SK-N-SH treated with all-trans-retinoic acid at 6 μM for 48 hours (cell line): ENCODE data around the gene REC114.

ENCODE experiments used
- CSRNP3 ChIP-seq: fragments of 250-450 bp; sonication (Bioruptor Pico); IDR thresholded peaks from 2 replicates; pipeline ENCODE4 v1.5.1; 2021; ENCODE audit warnings: mild to moderate bottlenecking, moderate library complexity
- ESRRG ChIP-seq: fragments of 250-450 bp; sonication (Bioruptor Pico); IDR thresholded peaks from 2 replicates; pipeline ENCODE4 v1.6.1; 2021; ENCODE audit warnings: mild to moderate bottlenecking
- GLIS3 ChIP-seq: fragments of 250-450 bp; sonication (Bioruptor Pico); IDR thresholded peaks from 2 replicates; pipeline ENCODE4 v1.5.0; 2020; ENCODE audit warnings: mild to moderate bottlenecking, moderate library complexity
- ISL1 ChIP-seq: fragments of 250-450 bp; sonication (Bioruptor Pico); IDR thresholded peaks from 2 replicates; pipeline ENCODE4 v2.1.2; 2022; ENCODE audit warnings: mild to moderate bottlenecking, moderate library complexity
- PATZ1 ChIP-seq: fragments of 250-450 bp; sonication (Bioruptor Pico); IDR thresholded peaks from 2 replicates; pipeline ENCODE4 v1.8.0; 2020; ENCODE audit warnings: mild to moderate bottlenecking, moderate library complexity, borderline replicate concordance
- PPARA ChIP-seq: fragments of 250-450 bp; sonication (Bioruptor Pico); IDR thresholded peaks from 2 replicates; pipeline ENCODE4 v1.5.0; 2020; ENCODE audit warnings: mild to moderate bottlenecking, borderline replicate concordance
- RARB ChIP-seq: fragments of 250-450 bp; sonication (Bioruptor Pico); IDR thresholded peaks from 2 replicates; pipeline ENCODE4 v1.8.0; 2021; ENCODE audit warnings: mild to moderate bottlenecking, moderate library complexity
- TSHZ2 ChIP-seq: fragments of 250-450 bp; sonication (Bioruptor Pico); IDR thresholded peaks from 2 replicates; pipeline ENCODE4 v1.5.0; 2020; ENCODE audit warnings: mild to moderate bottlenecking, moderate library complexity
- ZC3H10 ChIP-seq: fragments of 250-450 bp; sonication (Bioruptor Pico); IDR thresholded peaks from 2 replicates; pipeline ENCODE4 v1.5.1; 2021; ENCODE audit warnings: mild to moderate bottlenecking, moderate library complexity
- ZFP3 ChIP-seq: fragments of 250-450 bp; sonication (Bioruptor Pico); IDR thresholded peaks from 2 replicates; pipeline ENCODE4 v1.5.0; 2020; ENCODE audit warnings: mild to moderate bottlenecking, moderate library complexity
- ZNF565 ChIP-seq: fragments of 450-650 bp; formaldehyde crosslinking; conservative IDR thresholded peaks from 2 replicates; pipeline ENCODE4 v1.5.0; 2020; ENCODE audit warnings: low read depth, mild to moderate bottlenecking, moderate library complexity
- ZNF70 ChIP-seq: fragments of 450-650 bp; formaldehyde crosslinking; IDR thresholded peaks from 2 replicates; pipeline ENCODE4 v1.5.0; 2020; ENCODE audit warnings: mild to moderate bottlenecking, moderate library complexity
- ZNF8 ChIP-seq: fragments of 450-650 bp; formaldehyde crosslinking; IDR thresholded peaks from 2 replicates; pipeline ENCODE4 v1.5.0; 2020; ENCODE audit warnings: mild to moderate bottlenecking, moderate library complexity

- TF ChIP-seq ZNF70 = no peak
- peak; percentile 23; the same call in 1 of the 2 replicates for TF ChIP-seq ISL1 (CRISPR knock-in tag)
- TF ChIP-seq CSRNP3 (CRISPR knock-in tag) = no peak
- no peak for TF ChIP-seq PPARA (CRISPR knock-in tag)
- TF ChIP-seq PATZ1 (CRISPR knock-in tag) = no peak
- TF ChIP-seq ZFP3 (CRISPR knock-in tag) = no peak
- no peak for TF ChIP-seq TSHZ2 (CRISPR knock-in tag)
- no peak for TF ChIP-seq ZC3H10 (CRISPR knock-in tag)
- no peak for TF ChIP-seq GLIS3 (CRISPR knock-in tag)
- no peak for TF ChIP-seq RARB (CRISPR knock-in tag)
- TF ChIP-seq ZNF565 (CRISPR knock-in tag) = no peak
- no peak for TF ChIP-seq ZNF8 (CRISPR knock-in tag)
- TF ChIP-seq ESRRG = no peak
These were observed 166.0 kb downstream of the REC114 start for GRCh38 chr15:73608941-73609340.
